Karpas-422 (cell line): ENCODE results near the gene MAS1. TPM values are rescaled to one million over a fixed set of nuclear protein-coding genes. Genes with fewer than 3 reads are reported as not detected.

ENCODE experiments used
- DNase-seq: peaks from one replicate; pipeline ENCODE4 v3.0.0-alpha.2; 2015
- H2AFZ ChIP-seq: fragments of 200-600 bp; sonication (generic); 2 replicates; pipeline ENCODE4 v1.6.1; 2014; ENCODE audit warnings: antibody characterized with exemption, low read length, mixed read lengths
- H3K27ac ChIP-seq: fragments of 200-600 bp; sonication (generic); 2 replicates; pipeline ENCODE4 v1.5.1; 2014; ENCODE audit warnings: mild to moderate bottlenecking, low read length, moderate library complexity
- H3K27me3 ChIP-seq: fragments of 200-600 bp; sonication (generic); 2 replicates; pipeline ENCODE4 v1.6.1; 2014; ENCODE audit warnings: low read length, mixed read lengths
- H3K36me3 ChIP-seq: fragments of 200-600 bp; sonication (generic); 2 replicates; pipeline ENCODE4 v1.6.1; 2014; ENCODE audit warnings: low read length, mixed read lengths; ENCODE audit not compliant: insufficient read depth
- H3K4me1 ChIP-seq: fragments of 200-600 bp; sonication (generic); 2 replicates; pipeline ENCODE4 v1.6.1; 2014; ENCODE audit warnings: mild to moderate bottlenecking, low read length, mixed read lengths
- H3K4me2 ChIP-seq: fragments of 200-600 bp; sonication (generic); 2 replicates; pipeline ENCODE4 v1.6.1; 2014; ENCODE audit warnings: low read length, low read depth, mild to moderate bottlenecking; ENCODE audit not compliant: poor library complexity, severe bottlenecking
- H3K4me3 ChIP-seq: fragments of 200-600 bp; sonication (generic); 2 replicates; pipeline ENCODE4 v1.5.1; 2014; ENCODE audit warnings: mild to moderate bottlenecking, antibody characterized with exemption, low read length, mixed read lengths
- H3K79me2 ChIP-seq: fragments of 200-600 bp; sonication (generic); 2 replicates; pipeline ENCODE4 v1.6.1; 2014; ENCODE audit warnings: mild to moderate bottlenecking, low read length, mixed read lengths
- H3K9ac ChIP-seq: fragments of 200-600 bp; sonication (generic); 2 replicates; pipeline ENCODE4 v1.6.0; 2014; ENCODE audit warnings: low read length
- H3K9me2 ChIP-seq: fragments of 200-600 bp; sonication (generic), shearing (Covaris generic); replicated peaks from 2 replicates; pipeline ENCODE4 v1.6.0; 2014; ENCODE audit warnings: mild to moderate bottlenecking, low read length, moderate library complexity; ENCODE audit not compliant: insufficient read depth
- H3K9me3 ChIP-seq: fragments of 300-700, 200-600 bp; sonication (generic); 2 replicates; pipeline ENCODE4 v1.6.1; 2014; ENCODE audit warnings: low read length, mixed read lengths
- H4K20me1 ChIP-seq: fragments of 200-600 bp; sonication (generic); 2 replicates; pipeline ENCODE4 v1.6.1; 2014; ENCODE audit warnings: mild to moderate bottlenecking, antibody characterized with exemption, low read length, low read depth; ENCODE audit not compliant: insufficient read depth
- total RNA-seq: library from RNA; depleted of rRNA; stranded (reverse); fragments of >200 nt; shearing (Covaris generic); gene quantifications from 2 replicates; pipeline ENCODE4 v1.2.3, GENCODE V29; 2014; ENCODE audit warnings: low replicate concordance

MAS1 gene
- total RNA-seq, 1 experiment from 2014 or later: not detected

- Histone ChIP-seq H2AFZ (no peak overlapping the region), H3K79me2 (no peaks in the 10 kb centered on the region), H4K20me1 (0 out of 2 replicates have a peak, but pooled peaks cover 5% of the 10 kb centered on the region), H3K9me3 (no peaks in the 10 kb centered on the region), H3K27me3 (no peaks in the 10 kb centered on the region; the same call in 1 of the 2 replicates), H3K9me2 (no peaks in the 10 kb centered on the region), H3K36me3 (no peaks in the 10 kb centered on the region), H3K4me3 (no peak overlapping the region), H3K27ac (no peak overlapping the region), H3K9ac (no peak overlapping the region), H3K4me1 (peaks cover 15% of the 10 kb centered on the region), H3K4me2 (no peak overlapping the region)
- no peak for DNase-seq
Observed at GRCh38 chr6:159874435-159874834, 16.4 kb upstream of the MAS1 start.

- H3K9me3 ChIP-seq: no peaks in the 10 kb centered on the region
- H2AFZ ChIP-seq: no peak overlapping the region
- H4K20me1 ChIP-seq: 0 out of 2 replicates have a peak, but pooled peaks cover 5% of the 10 kb centered on the region
- no peak overlapping the region for H3K4me3 ChIP-seq
- peak overlapping the region; percentile 35 for H3K4me2 ChIP-seq
- H3K36me3 ChIP-seq: no peaks in the 10 kb centered on the region
- no peaks in the 10 kb centered on the region for H3K79me2 ChIP-seq
- peak; percentile 75 for DNase-seq
- H3K27ac ChIP-seq: no peak overlapping the region
- no peak overlapping the region for H3K9ac ChIP-seq
- H3K9me2 ChIP-seq: no peaks in the 10 kb centered on the region
- no peaks in the 10 kb centered on the region; the same call in 1 of the 2 replicates for H3K27me3 ChIP-seq
- peaks cover 15% of the 10 kb centered on the region for H3K4me1 ChIP-seq
Observed at GRCh38 chr6:159875194-159875593, 15.6 kb upstream of the MAS1 start.

GRCh38 chr6:159876242-159876641, 14.5 kb upstream of the MAS1 start:
- H3K9ac ChIP-seq: no peak overlapping the region
- H3K79me2 ChIP-seq: no peaks in the 10 kb centered on the region
- no peaks in the 10 kb centered on the region for H3K9me2 ChIP-seq
- H3K9me3 ChIP-seq: no peaks in the 10 kb centered on the region
- H3K4me3 ChIP-seq: no peak overlapping the region
- no peak overlapping the region for H3K27ac ChIP-seq
- peaks cover 15% of the 10 kb centered on the region for H3K4me1 ChIP-seq
- DNase-seq: no peak
- no peaks in the 10 kb centered on the region; the same call in 1 of the 2 replicates for H3K27me3 ChIP-seq
- H3K4me2 ChIP-seq: no peak overlapping the region
- H3K36me3 ChIP-seq: no peaks in the 10 kb centered on the region
- H4K20me1 ChIP-seq: 0 out of 2 replicates have a peak, but pooled peaks cover 5% of the 10 kb centered on the region
- H2AFZ ChIP-seq: no peak overlapping the region

- no peaks in the 10 kb centered on the region for H3K36me3 ChIP-seq
- no peaks in the 10 kb centered on the region for H3K79me2 ChIP-seq
- H3K27me3 ChIP-seq: no peaks in the 10 kb centered on the region; the same call in 1 of the 2 replicates
- no peak overlapping the region for H3K27ac ChIP-seq
- H3K4me2 ChIP-seq: no peak overlapping the region
- peaks cover 15% of the 10 kb centered on the region for H3K4me1 ChIP-seq
- H3K9me2 ChIP-seq: no peaks in the 10 kb centered on the region
- DNase-seq: no peak
- no peak overlapping the region for H2AFZ ChIP-seq
- H3K9ac ChIP-seq: no peak overlapping the region
- H4K20me1 ChIP-seq: 0 out of 2 replicates have a peak, but pooled peaks cover 5% of the 10 kb centered on the region
- no peaks in the 10 kb centered on the region for H3K9me3 ChIP-seq
- no peak overlapping the region for H3K4me3 ChIP-seq
Observed at GRCh38 chr6:159877256-159877808, 13.5 kb upstream of the MAS1 start.

- Histone ChIP-seq H3K9me2 (no peaks in the 10 kb centered on the region), H4K20me1 (0 out of 2 replicates have a peak, but pooled peaks cover 5% of the 10 kb centered on the region), H3K27me3 (no peaks in the 10 kb centered on the region; the same call in 1 of the 2 replicates), H3K27ac (no peak overlapping the region), H3K36me3 (no peaks in the 10 kb centered on the region), H3K4me3 (no peak overlapping the region), H3K79me2 (no peaks in the 10 kb centered on the region), H3K9me3 (no peaks in the 10 kb centered on the region), H3K9ac (no peak overlapping the region), H3K4me2 (no peak overlapping the region), H2AFZ (no peak overlapping the region), H3K4me1 (peaks cover 15% of the 10 kb centered on the region)
- no peak for DNase-seq
Observed at GRCh38 chr6:159878341-159878740, 12.4 kb upstream of the MAS1 start.

- Histone ChIP-seq H3K4me1 (peaks cover 14% of the 10 kb centered on the region), H3K79me2 (no peaks in the 10 kb centered on the region), H4K20me1 (no peaks in the 10 kb centered on the region), H3K9ac (no peak overlapping the region), H3K36me3 (no peaks in the 10 kb centered on the region), H3K9me2 (no peaks in the 10 kb centered on the region), H3K4me3 (no peak overlapping the region), H3K27me3 (no peaks in the 10 kb centered on the region; the same call in 1 of the 2 replicates), H3K27ac (no peak overlapping the region), H3K9me3 (no peaks in the 10 kb centered on the region), H2AFZ (no peak overlapping the region), H3K4me2 (no peak overlapping the region)
- DNase-seq: no peak
Observed at GRCh38 chr6:159879856-159880255, 10.9 kb upstream of the MAS1 start.

- Histone ChIP-seq H3K79me2 (no peaks in the 10 kb centered on the region), H3K27me3 (no peaks in the 10 kb centered on the region; the same call in 1 of the 2 replicates), H3K4me3 (no peak overlapping the region), H3K9me3 (no peaks in the 10 kb centered on the region), H4K20me1 (no peaks in the 10 kb centered on the region), H3K4me2 (no peak overlapping the region), H3K36me3 (no peaks in the 10 kb centered on the region), H3K27ac (no peak overlapping the region), H2AFZ (no peak overlapping the region), H3K9me2 (no peaks in the 10 kb centered on the region), H3K9ac (no peak overlapping the region), H3K4me1 (peaks cover 7% of the 10 kb centered on the region)
- no peak for DNase-seq
Observed at GRCh38 chr6:159880412-159880975, 10.3 kb upstream of the MAS1 start.

- no peak overlapping the region for H2AFZ ChIP-seq
- H3K4me2 ChIP-seq: no peak overlapping the region
- no peaks in the 10 kb centered on the region for H4K20me1 ChIP-seq
- H3K27ac ChIP-seq: no peak overlapping the region
- no peak overlapping the region for H3K9ac ChIP-seq
- no peaks in the 10 kb centered on the region for H3K79me2 ChIP-seq
- H3K4me3 ChIP-seq: no peak overlapping the region
- H3K9me2 ChIP-seq: no peaks in the 10 kb centered on the region
- no peaks in the 10 kb centered on the region for H3K27me3 ChIP-seq
- H3K9me3 ChIP-seq: no peaks in the 10 kb centered on the region
- no peaks in the 10 kb centered on the region for H3K36me3 ChIP-seq
- DNase-seq: no peak
- no peaks in the 10 kb centered on the region for H3K4me1 ChIP-seq
Observed at GRCh38 chr6:159884720-159885119, 6.1 kb upstream of the MAS1 start.
